Activated T-cell treated with anti-CD3 and anti-CD28 coated beads, Interleukin-2, amount 50 U/mL, for 72 hours (primary cell): ENCODE results near the gene CD72. TPM values are rescaled to one million over a fixed set of nuclear protein-coding genes. Genes with fewer than 3 reads are reported as not detected.
"Not testable (repeated sequence)": the region's sequence is repeated elsewhere in the genome, so short reads cannot be mapped to it uniquely, and the experiment has no call there.

ENCODE experiments used
- ATAC-seq, 2 donors: fragments of 150-1000 bp; cut with Tn5 transposase; replicated peaks in 1 of 2; 2 replicates each; pipeline ENCODE4 v1.10.0; 2021; ENCODE audit warnings: moderate library complexity in 2 of 2, mild to moderate bottlenecking in 1 of 2
- DNase-seq, 2 donors: peaks; one replicate each; pipeline ENCODE4 v3.0.0; 2021 to 2022; ENCODE audit warnings: mixed read lengths in 1 of 2
- H3K27ac Mint-ChIP-seq: one replicate; pipeline ENCODE4 v1.8.0; 2022; ENCODE audit warnings: mild to moderate bottlenecking, moderate library complexity, mixed read lengths
- H3K27me3 Mint-ChIP-seq: one replicate; pipeline ENCODE4 v1.8.0; 2022; ENCODE audit warnings: low read depth, mixed read lengths
- H3K36me3 Mint-ChIP-seq, 2 donors: one replicate each; pipeline ENCODE4 v1.8.0; 2022; ENCODE audit warnings: mixed read lengths in 2 of 2, mild to moderate bottlenecking in 1 of 2; ENCODE audit not compliant: insufficient read depth in 2 of 2
- H3K4me1 Mint-ChIP-seq: one replicate; pipeline ENCODE4 v1.8.0; 2022; ENCODE audit warnings: low read depth, mixed read lengths
- H3K4me3 Mint-ChIP-seq, 2 donors: one replicate each; pipeline ENCODE4 v1.8.0; 2022; ENCODE audit warnings: mild to moderate bottlenecking in 2 of 2, mixed read lengths in 2 of 2, moderate library complexity in 2 of 2
- H3K9me3 Mint-ChIP-seq, 2 donors: one replicate each; pipeline ENCODE4 v1.8.0; 2022; ENCODE audit warnings: mixed read lengths in 2 of 2
- total RNA-seq, 2 donors: library from RNA; stranded (reverse); gene quantifications; one replicate each; pipeline ENCODE4 v1.2.3, GENCODE V29; 2022

CD72 gene
- total RNA-seq, 2 donors from 2014 or later: 28.7 to 31.9 TPM

DNA sequence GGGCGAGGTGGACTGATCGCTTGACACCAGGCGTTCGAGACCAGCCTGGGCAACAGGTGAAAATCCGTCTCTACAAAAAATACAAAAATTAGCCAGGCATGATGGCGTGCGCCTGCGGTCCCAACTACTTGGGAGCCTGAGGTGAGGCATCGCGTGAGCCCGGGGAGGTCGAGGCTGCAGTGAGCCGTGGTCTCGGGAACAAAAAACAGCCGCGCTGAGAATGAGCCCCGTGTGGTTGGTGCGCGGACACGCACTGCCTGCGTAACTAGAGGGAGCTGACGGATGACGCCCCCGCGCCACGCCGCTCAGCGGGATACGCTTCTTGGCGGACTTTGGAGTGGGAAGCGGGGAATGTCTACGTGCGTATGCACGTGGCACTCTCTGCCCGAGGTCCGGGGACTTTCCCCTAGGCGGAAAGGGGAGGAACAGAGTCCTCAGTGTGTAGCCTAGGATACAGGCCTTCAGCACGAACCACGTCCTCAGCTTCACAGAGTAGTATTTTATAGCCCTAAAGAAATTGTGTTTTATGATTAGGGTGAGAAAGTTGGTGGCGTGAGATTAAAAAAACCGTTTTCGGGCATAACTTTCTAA is 39.4 kb upstream of the CD72 start, which contains the start of gene RMRP:
Gene RMRP (minus strand): TSS at position 474 of the 591 bp plus-strand sequence.
- H3K4me1 Mint-ChIP-seq: peaks cover 71% of the 10 kb centered on the region

GRCh38 chr9:35656831-35657545 is 38.8 kb upstream of the CD72 start:
- H3K27me3 Mint-ChIP-seq: peaks cover 4% of the 10 kb centered on the region
- no peaks in the 10 kb centered on the region for H3K9me3 Mint-ChIP-seq
- H3K27ac Mint-ChIP-seq: peak overlapping the region; percentile 100
- peak overlapping the region; percentile 91 to 93 for H3K4me3 Mint-ChIP-seq
- H3K4me1 Mint-ChIP-seq: peaks cover 71% of the 10 kb centered on the region
- DNase-seq (no peak), ATAC-seq (no peak)
- peaks cover 3 to 4% of the 10 kb centered on the region in 2 donors for H3K36me3 Mint-ChIP-seq

More for the DNA sequence above, 39.4 kb upstream of the CD72 start, which contains the start of gene RMRP:
- Mint-ChIP-seq H3K27me3 (peaks cover 4% of the 10 kb centered on the region), H3K4me3 (peak within 1 kb of the TSS; percentile 91 to 93), H3K9me3 (no peaks in the 10 kb centered on the region), H3K27ac (peak within 1 kb of the TSS; percentile 100), H3K36me3 (peaks cover 4 to 6% of the 10 kb centered on the region in 2 donors)
- DNase-seq: peak; percentile 92 to 96
- peak; percentile 95 to 96 for ATAC-seq

DNA sequence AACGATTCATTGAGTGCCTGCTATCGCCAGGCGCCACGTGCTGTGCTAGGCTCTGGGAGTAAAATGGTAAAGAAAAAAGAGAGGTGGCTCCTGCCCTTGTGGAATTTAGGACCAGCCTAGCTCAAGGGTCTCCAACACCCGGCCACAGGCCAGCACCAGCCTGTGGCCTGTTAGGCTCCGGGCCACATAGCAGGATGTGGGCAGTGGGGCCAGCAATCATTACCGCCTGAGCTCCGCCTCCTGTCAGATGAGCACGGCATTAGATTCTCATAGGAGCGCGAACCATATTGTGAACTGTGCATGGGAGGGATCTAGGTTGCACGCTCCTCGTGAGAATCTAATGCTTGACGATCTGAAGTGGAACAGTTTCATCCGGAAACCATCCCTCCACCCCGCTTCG is 38.1 kb upstream of the CD72 start:
- peaks cover 4% of the 10 kb centered on the region for H3K27me3 Mint-ChIP-seq
- peak overlapping the region; percentile 100 for H3K27ac Mint-ChIP-seq
- no peak for ATAC-seq
- H3K36me3 Mint-ChIP-seq: peaks cover 3 to 4% of the 10 kb centered on the region in 2 donors
- peak overlapping the region; percentile 11 to 93 for H3K4me3 Mint-ChIP-seq
- H3K4me1 Mint-ChIP-seq: peaks cover 71% of the 10 kb centered on the region
- H3K9me3 Mint-ChIP-seq: no peaks in the 10 kb centered on the region
- DNase-seq: no peak

DNA sequence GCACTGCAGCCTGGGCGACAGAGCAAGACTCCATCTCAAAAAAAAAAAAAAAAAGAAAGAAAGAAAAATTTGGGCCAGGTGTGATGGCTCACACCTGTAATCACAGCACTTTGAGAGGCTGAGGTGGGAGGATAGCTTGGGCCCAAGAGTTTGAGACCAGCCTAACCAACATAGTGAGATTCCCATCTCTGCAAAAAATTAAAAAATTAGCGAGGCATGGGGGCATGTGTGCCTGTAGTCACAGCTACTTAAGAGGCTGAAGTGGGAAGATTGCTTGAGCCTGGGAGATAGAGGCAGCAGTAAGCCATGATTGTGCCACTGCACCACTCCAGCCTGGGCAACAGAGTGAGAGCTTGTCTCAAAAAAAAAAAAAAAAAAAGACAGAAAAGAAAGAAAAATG is 35.4 kb upstream of the CD72 start:
- H3K4me1 Mint-ChIP-seq: peaks cover 63% of the 10 kb centered on the region

DNA sequence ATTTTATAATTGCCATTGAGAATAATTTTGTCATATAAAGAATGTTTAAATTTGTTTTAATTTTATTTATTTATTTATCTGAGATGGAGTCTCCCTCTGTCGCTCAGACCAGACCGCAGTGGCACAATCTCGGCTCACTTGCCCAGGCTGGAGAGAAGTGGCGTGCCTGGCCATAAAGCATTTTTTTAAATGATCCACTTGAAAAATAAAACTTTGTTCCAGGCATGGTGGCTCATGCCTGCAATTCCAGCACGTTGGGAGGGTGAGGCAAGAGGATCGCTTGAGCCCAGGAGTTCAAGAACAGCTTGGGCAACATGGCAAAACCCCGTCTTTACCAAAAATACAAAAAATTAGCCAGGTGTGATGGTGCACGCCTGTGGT is 34.6 kb upstream of the CD72 start:
- peaks cover 68% of the 10 kb centered on the region for H3K4me1 Mint-ChIP-seq
- H3K27ac Mint-ChIP-seq: no peak overlapping the region
- H3K4me3 Mint-ChIP-seq: no peak overlapping the region
- DNase-seq (no peak), ATAC-seq (no peak)
- H3K27me3 Mint-ChIP-seq: peaks cover 4% of the 10 kb centered on the region
- no peaks in the 10 kb centered on the region for H3K9me3 Mint-ChIP-seq
- peaks cover 0 to 3% of the 10 kb centered on the region in 2 donors for H3K36me3 Mint-ChIP-seq

More for the DNA sequence above, 35.4 kb upstream of the CD72 start:
- Mint-ChIP-seq H3K27ac (no peak overlapping the region), H3K36me3 (peaks cover 0 to 2% of the 10 kb centered on the region in 2 donors), H3K9me3 (no peaks in the 10 kb centered on the region), H3K27me3 (peaks cover 4% of the 10 kb centered on the region), H3K4me3 (no peak overlapping the region)
- ATAC-seq (no peak), DNase-seq (no peak)

DNA sequence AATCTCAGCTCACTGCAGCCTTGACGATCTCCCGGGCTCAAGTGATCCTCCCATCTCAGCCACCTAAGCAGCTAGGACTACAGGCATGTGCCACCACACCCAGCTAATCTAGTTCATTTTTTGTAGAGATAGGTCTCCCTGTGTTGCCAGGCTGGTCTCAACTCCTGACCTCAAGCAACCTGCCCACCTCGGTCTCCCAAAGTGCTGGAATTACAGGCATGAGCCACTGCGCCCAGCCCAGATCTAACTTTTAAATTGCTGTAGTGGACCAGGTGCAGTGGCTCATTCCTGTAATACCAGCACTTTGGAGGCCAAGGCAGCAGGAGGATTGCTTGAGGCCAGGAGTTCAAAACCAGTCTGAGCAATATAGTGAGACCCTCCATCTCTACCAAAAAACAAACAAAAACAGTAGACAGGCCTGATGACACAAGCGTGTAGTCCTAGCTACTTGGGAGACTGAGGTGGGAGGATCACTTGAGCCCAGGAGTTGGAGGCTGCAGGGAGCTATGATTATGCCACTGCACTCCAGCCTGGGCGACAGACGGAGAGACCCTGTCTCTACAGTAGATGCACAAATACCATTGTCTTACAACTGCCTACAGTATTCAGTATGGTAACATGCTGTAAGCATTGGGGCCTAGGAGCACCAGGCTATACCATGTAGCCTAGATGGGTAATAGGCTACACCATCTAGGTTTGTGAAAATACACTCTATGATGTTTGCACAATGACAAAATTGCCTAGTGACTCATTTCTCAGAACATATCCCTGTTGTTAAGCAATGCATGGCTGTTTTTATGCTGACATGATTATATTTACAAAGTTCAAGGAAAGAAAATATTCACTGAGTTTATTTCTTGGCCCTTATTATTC is 34.0 kb upstream of the CD72 start:
- peaks cover 68% of the 10 kb centered on the region for H3K4me1 Mint-ChIP-seq
- ATAC-seq: peak in 1 of 2 donors; percentile 10
- no peaks in the 10 kb centered on the region for H3K9me3 Mint-ChIP-seq
- no peak for DNase-seq
- peaks cover 4% of the 10 kb centered on the region for H3K27me3 Mint-ChIP-seq
- H3K4me3 Mint-ChIP-seq: peak overlapping the region; percentile 94 to 97
- peaks cover 0 to 2% of the 10 kb centered on the region in 2 donors for H3K36me3 Mint-ChIP-seq
- H3K27ac Mint-ChIP-seq: peak overlapping the region; percentile 67

- Mint-ChIP-seq H3K4me1 (peaks cover 68% of the 10 kb centered on the region), H3K27ac (peak within 1 kb of the TSS; percentile 80), H3K9me3 (no peaks in the 10 kb centered on the region), H3K27me3 (no peaks in the 10 kb centered on the region), H3K4me3 (peak within 1 kb of the TSS; percentile 94 to 97), H3K36me3 (peaks cover 4% of the 10 kb centered on the region in 2 donors)
- peak in 1 of 2 donors; percentile 9 for ATAC-seq
- DNase-seq: peak; percentile 27 to 46
Observed at GRCh38 chr9:35650341-35651158, 32.3 kb upstream of the CD72 start, which contains the start of gene SIT1. SIT1 (minus strand) TSS chr9:35650931; CDS start chr9:35650853, 78 bp downstream.

DNA sequence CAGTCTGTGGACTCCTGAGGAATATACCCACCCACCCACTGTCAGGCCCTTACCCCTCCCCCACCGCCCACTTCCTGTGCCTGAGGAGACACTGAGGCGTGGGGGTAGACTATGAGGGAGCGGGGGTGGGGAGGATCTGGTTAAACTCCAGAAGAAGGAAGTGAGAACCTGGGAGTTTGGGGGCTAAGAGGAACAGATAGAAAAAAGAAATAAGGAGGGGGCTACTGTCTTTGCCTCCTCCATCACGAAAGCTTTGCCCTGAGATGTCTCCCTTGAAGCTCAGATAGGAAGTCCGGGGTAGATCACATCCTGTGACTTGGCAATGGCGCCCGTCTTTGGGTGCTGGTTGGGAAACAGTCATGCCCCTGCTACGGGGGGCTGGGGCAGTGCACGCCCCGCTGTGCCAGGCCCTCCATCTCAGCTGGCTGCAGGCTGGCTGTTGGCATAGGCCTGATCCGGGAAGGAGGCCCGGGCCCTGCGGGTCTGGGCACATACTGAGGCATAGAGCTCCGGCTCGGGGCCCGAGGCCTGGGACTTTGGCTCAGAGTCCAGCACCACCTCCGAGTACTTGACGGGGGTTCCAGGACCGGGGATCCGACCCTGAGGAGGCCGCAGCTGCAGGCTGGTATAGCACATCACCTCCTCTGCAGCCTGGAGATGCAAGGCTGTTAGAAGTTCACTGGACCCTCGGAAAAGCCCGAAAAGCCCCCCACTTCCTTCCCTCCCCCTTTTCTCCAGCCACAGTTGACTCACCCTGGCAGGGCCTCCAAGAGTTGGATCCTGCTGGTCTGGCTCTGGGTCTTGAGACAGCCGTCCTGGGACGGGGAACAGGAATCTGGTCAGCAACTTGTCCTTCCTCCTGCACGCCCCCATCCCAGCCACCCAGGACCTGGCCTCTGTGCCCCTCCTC is 31.5 kb upstream of the CD72 start:
- Mint-ChIP-seq H3K4me3 (peak overlapping the region; percentile 94 to 97), H3K9me3 (no peaks in the 10 kb centered on the region), H3K36me3 (peaks cover 4 to 5% of the 10 kb centered on the region in 2 donors), H3K27ac (peak overlapping the region; percentile 80), H3K4me1 (peaks cover 76% of the 10 kb centered on the region), H3K27me3 (no peaks in the 10 kb centered on the region)
- ATAC-seq (peak in 1 of 2 donors; percentile 31), DNase-seq (peak; percentile 47 to 54)

- Mint-ChIP-seq H3K4me1 (peaks cover 65% of the 10 kb centered on the region), H3K9me3 (no peaks in the 10 kb centered on the region), H3K4me3 (peak overlapping the region; percentile 94 to 97), H3K27me3 (no peaks in the 10 kb centered on the region), H3K36me3 (peaks cover 5 to 13% of the 10 kb centered on the region in 2 donors), H3K27ac (peak overlapping the region; percentile 88)
- peak; percentile 92 to 94 for DNase-seq
- ATAC-seq: peak; percentile 88 to 90
Observed at GRCh38 chr9:35646533-35647265, 28.5 kb upstream of the CD72 start.

GRCh38 chr9:35646153-35646532 is 27.9 kb upstream of the CD72 start:
- DNase-seq (no peak), ATAC-seq (peak in 1 of 2 donors; percentile 3)
- H3K36me3 Mint-ChIP-seq: peaks cover 5 to 16% of the 10 kb centered on the region in 2 donors

GRCh38 chr9:35645736-35646135 is 27.5 kb upstream of the CD72 start:
- not testable (repeated sequence) for H3K9me3 Mint-ChIP-seq, H3K27me3 Mint-ChIP-seq, ATAC-seq, DNase-seq
- Mint-ChIP-seq H3K4me1 (peaks cover 59% of the 10 kb centered on the region), H3K4me3 (peak overlapping the region; percentile 94 to 97), H3K36me3 (peaks cover 9 to 20% of the 10 kb centered on the region in 2 donors), H3K27ac (peak overlapping the region; percentile 88)

More at GRCh38 chr9:35646153-35646532, 27.9 kb upstream of the CD72 start:
- H3K27me3 Mint-ChIP-seq: no peaks in the 10 kb centered on the region
- peaks cover 59% of the 10 kb centered on the region for H3K4me1 Mint-ChIP-seq
- peak overlapping the region; percentile 94 to 97 for H3K4me3 Mint-ChIP-seq
- peak overlapping the region; percentile 88 for H3K27ac Mint-ChIP-seq
- peaks cover 0 to under 1% of the 10 kb centered on the region in 2 donors for H3K9me3 Mint-ChIP-seq
